Stromal cell of bone marrow (primary cell): ENCODE data around the gene XDH.

Experiments used
- DNase-seq: peaks from one replicate; pipeline ENCODE4 v3.0.0-alpha.2; 2012; ENCODE audit warnings: low read depth

Gene XDH

DNA sequence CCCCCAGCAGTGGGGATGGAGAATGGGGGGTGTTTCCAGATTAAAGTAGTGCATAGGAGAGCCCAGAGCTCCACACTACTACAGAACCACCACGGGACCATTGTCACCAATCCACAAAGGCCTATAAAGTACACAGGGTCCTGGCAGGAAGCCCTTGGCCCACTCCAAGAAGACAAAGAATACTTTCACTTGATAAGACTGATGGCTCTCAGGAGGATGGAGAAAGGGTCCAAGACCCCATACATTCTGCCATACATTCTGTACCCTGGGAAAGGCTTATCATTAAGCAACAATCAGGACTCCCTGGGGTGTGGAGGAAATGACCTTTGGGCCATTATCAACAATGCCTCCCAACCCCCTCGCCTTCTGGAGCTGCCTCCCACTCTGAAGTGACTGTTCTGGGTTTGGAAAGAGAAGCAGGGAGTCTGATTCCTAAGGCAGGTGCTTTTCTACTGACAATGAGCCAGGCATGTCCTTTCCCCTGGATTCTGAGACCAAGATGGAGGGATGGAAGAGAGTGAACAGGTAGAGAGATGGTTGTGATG lies 85.4 kb downstream of the XDH start:
- no peak for DNase-seq

DNA sequence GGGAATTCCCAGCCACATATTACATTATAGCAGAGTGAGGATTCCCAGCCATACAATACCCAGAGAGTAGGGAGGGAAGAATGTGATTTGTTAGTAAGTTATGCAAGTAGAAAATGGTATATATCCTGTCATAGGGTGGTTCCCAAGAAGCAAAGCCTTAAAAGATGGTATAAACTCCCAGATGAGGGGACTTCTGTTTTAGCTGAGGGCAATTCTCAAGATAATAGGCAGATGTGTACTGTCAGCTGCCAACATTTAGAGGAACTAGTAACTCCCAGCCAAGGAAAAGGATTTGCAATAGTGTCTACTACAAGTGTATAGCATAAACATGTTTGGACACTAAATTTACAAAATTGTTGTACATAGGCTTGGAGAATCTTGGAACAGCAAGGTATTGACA lies 86.5 kb downstream of the XDH start:
- no peak for DNase-seq

DNA sequence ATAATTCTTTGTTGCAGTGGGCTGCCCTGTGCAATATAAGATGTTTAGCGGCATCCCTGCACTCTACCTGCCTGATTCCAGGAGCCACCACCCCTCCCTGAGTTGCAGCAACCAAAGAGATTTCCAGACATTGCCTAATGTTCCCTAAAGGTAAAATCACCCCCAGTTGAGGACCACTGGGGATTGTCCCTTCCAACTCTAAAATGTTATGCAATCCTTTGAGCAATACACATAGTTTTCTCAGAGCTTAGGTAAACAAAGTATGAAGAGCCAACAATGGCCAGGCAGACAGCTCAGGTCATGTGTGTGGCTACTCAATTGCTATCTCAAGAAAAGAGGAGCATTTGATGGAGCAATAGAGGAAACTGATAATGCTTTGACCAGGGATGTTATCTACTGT lies 87.0 kb downstream of the XDH start:
- DNase-seq, result no peak

DNA sequence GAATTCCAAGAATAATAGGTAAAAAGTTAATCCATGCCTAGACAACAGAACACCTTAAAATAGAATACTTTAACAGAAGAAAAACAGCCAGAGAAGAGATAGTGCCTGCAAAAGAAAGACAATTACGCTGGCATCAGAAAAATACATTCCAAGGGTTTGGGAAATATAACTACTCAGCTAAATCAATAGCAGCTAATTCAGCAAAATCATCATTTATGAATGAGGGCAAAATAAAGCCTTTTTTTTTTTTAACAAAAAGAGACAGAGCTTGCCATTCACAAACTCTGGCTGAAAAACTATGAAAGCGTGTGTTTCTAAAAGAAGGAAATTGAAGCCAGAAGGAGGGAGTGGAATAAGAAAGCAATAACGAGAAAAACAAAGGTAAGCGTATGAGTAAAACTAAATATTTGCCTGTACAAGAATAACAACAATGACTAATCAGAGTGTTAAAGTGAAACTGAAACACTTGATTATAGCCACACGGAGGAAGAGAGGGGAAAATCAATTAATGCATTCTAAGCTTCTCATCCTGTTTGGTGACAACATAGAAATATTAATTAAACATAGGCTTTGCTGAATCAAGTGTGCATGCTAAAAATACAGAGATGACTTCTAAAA lies 90.4 kb downstream of the XDH start:
- no peak for DNase-seq

DNA sequence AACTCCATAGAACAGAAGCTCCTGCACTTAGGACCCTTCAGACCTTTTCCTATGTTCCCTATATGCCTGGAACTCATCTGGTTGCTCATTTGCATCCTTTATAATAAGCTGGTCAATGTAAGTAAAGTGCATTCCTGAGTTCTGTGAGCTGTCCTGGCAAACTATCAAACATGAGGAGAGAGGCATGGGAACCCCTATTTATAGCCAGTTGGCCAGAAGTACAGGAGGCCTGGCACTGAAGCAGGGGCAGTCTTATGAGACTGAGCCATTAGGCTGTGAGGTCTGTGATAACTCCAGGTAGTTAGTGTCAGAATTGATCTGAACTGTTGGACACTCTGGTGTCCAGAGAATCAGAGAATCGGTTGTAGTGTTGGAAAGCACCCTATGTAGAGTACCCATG lies 92.2 kb downstream of the XDH start:
- no peak for DNase-seq

DNA sequence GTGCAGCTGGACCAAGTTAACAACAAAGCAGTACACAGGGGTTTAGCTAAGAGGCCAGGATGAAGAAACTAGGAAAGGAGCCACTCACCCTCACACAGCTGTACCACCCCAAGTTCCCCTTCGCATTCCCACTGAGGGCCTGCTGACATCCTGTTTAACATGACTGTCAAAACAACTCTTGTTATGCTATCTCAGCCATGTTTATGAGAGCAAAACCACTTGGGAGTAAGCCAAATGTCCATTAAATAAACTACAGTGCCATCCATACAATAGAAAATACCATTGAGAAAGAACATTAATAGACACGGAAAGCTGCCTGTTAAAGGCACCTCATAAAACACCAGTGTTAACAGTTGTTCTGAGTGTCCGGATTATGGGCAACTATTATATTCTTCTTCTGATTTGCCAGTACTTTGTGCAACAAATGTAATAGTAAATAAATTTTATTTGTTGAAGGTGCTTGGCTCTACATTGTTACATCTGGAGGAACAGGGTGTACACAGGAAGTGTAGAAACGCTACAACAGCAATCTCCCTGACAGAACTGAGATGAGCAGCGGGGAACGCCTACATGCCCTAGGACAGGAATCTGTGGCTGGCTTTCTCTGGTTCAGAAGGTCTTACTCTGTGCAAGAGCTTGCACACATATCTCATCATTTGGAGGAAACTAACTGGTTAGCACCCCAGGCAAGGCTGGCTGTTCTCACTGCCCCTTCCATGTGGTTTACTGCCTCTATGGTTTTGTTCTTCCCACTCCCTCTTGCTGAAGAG lies 95.0 kb downstream of the XDH start:
- no peak for DNase-seq

DNA sequence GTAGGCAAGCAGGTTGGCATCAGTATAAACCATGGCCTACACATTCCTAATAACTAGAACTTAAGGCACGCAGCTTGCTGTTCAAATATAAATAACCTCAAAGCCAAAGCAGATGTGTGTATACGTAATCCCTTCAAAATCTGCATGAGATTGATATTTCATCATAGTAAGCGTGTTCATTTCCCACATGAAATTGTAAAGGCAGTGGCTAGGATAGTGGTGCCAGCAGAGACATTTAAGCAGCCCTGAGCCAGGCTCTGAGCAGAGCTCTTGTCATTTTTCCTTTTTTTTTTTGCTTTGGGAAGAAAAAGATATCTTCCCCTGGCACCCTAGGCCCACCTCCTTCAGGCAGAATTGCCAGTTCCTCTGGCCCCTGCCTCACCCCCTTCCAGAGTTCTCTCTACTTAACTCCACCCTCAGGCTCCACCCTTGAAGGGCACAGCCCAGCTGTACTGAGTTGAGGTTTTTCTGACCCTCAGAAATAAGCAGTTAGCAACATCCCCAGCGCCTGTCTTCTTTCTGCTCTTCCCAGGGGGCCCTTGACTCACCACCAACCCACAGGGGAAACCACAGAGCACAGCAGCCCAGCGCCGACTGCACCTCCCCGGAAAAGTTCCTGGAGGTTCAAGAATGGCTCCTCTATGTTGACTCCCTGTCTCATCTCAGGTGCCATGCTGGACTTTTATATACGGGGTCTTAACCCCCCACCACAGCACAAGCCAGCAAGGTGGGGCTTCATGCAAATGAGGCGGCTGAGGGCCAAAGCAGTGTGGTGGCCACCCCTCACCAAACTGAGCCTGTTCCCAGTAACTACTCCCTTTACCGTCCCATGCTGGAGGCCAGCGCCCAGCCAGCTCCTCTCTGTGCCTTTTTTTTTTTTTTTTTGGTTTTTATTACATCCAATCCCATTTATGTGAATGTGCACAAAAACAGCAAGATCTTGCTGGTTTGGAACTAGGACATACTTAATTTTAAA lies 95.9 kb downstream of the XDH start:
- DNase-seq, result no peak

DNA sequence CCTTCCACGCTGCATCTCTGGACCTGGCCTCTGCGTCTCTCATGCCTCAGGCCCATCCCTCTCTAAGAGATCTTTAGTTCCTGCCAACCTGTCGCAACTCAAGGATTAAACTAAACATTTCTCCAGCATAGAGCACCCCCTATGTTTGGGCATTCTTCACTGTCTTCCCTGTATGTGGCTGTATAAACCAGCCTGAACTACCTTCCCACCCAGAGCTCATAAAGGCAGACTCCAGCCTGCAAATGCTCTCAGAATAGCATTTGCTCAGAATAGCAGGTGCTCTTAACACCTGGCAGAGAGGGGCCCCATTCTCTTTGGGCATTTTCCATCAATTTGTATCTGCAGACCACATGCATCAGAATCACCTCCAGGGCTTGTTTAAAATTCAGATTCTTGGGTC lies 97.1 kb downstream of the XDH start:
- no peak for DNase-seq

DNA sequence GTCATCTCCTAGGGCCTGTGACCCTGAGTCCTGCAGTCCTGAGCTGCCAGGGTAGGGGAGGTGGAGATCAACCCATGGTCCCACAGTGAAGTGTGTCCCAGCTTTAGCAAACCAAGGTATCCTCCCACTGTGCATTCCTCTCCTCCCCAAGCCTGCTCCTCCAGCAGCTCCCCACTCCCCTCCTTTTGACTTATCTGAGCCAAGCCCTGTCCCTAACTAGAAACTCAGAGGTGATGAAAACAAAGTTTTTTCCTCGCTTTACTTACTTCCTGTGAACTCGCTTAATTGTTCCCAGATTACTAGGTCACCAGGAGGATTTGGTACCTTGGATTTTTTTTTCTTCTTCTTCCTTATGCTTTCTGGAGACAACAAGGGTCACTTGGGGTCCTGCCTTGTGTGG lies 99.8 kb downstream of the XDH start:
- no peak for DNase-seq

DNA sequence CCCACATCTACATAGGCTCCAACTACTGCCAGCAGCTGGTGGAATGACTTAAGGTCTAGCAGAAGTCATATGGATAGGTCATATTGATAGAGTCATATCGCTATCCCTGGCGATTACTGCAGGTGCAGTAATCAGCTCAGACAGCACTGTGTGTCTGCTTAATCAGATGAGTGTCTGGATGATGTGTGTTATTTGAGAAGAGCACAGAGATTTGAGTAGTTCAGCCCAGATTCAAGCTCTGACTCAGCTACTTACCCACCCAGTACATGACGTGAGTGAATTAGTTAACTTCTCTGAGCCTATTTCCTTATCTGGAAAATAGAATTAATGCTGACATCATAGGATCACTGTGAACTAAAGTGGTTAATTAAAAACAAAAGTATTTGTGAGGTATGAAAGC lies 101.6 kb downstream of the XDH start:
- DNase-seq, result no peak

DNA sequence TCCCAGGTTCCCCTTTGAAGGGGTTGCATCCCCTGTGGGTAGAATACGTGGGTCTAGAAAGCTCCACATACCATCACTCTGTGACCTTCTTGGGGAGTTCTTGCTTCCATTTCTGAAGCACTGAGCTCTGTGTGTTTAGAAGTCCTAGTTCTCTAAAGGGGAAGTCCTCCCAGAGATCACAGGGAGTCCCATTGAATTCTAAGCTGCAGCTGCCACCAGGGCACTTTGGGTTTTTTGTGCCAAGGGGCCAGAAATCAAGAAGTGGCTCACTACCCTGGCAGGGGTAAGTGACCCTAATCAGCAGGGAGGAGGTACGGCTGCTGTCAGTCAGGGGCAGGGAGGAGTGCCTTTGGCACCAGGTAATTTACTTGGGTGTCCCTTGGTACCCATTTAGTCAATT lies 109.7 kb downstream of the XDH start:
- DNase-seq, result no peak

DNA sequence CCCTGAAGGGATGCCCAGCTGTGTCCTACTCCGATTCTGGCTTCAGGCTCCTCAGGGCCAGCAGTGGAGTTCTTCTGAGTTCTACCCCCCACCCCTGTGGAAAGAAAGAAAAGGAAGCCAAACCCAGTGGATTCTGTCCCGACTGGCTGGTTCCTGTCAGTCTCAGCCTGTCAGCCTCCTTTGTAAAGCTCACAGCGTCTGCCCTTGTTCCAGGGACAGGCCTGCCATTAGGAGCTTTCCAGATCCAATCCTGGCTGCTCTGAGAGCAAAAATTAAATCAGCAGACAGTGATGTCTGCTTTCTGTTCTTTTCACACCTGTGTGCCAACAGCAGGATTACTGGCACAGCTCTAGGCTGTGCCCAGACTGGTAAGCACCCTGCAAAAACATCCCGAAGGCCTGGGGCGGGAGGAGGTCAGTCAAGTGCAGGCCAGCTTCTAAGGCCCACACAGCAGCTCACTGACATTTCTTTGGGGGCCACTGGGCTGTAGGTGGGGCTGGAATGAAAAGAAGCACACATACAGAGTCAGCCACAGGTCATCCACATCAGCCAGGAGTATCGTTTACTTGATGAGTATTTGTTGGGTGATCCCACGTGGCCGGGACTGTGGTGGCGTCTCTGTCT lies 111.5 kb downstream of the XDH start:
- DNase-seq, result no peak

DNA sequence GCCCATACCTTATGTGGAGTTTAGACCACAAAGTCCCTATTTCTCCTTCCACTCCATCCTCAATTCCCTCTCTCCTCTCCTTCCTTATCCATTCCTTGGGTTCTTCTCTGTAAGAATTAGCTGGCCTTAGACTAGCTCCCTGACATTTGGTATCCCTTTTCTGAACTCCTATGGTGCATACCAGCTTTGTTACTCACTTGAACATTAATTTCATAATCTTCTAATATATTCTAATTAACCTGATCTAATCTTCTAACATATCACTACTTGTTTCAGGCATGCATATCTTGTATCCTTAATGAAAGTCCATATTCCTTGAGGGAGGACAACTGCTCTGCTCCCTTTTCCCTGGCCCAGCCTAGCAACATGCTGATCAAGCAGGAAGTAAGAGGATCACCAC lies 114.2 kb downstream of the XDH start:
- no peak for DNase-seq

DNA sequence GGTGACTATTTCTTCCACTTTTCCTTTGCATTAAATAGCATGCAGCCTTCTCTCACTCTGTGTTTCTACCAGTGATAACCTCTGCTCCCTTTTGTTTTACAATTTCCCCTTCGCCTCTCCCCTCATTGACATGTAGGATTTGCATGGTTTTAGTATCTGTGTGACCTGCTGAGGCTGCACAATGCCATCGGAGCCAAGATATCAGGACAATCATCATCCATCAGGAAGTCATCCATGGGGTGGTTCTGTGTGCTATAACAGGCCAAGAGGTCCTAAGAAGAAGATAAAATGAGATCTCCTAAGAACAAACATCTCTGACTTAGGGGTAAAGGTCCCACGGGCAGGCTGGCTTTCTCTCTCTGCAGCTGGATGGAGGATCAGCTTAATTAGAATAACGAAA lies 115.0 kb downstream of the XDH start:
- DNase-seq, result no peak

DNA sequence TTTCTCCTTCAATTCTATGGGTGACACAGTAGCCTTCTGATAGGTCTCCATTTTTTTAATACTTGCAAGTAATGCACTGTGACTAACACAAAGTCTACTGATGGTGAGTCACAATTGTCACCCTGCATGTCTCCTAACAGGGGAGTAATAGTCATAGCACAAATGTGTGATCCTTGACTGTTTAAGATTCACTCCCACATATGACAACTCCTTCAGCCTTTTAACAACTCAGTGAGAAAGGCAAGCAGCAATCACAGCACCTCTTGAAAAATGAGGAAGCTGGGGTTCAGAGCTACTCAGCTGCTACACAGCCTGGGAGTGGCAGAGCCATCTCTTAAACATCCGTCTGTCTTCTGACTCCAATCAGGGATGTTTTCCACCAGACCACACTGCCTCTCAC lies 116.8 kb downstream of the XDH start:
- no peak for DNase-seq

DNA sequence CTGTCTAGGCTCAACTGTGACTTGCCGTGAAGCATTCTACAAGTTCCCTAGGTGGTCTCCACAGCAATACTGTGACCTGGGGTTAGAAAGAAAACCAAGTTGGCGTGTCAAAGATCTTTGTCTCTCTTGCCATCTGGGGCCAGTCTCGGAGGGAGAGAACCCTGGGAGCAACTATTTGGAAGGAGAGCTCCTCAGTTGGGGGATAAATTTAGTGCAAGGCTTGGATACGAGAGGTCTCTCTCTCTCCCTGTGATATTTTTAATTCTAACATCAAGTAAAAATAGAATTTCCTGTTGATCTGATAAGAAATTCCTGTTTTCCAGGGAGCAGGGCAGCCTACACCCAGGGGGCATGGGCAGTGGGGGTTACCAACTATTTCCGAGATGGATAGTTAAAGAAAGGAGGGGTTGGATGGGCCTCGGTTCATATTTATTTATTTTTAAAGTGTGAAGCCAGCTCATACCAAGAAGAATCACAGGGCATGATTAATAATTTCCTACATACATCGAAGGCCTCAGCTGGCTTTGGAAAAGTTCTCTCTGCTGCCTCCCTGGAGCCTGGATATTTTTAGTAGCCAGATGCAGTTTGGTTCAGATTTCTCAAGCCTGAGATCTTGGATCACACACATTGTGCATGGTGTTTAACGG lies 117.8 kb downstream of the XDH start:
- DNase-seq, result no peak

DNA sequence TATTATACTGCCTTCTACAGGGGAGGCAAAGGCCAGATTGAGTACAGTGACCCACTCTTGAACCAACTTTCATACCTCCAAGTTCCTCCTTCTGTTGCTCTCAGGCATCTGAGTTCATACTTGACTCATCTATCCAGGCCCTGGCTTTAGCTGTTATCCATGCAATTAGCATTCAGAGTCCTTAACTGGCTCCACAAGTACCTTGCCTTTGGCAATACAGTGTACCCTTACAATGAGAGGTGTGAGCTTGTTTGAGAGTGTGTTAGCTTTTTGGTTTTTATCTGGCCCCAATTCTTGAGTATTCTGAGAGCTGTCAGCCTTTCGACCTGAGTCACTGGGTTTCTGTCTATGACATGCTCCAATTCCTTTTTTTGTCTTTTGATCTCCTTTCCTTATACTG lies 120.3 kb downstream of the XDH start:
- no peak for DNase-seq

DNA sequence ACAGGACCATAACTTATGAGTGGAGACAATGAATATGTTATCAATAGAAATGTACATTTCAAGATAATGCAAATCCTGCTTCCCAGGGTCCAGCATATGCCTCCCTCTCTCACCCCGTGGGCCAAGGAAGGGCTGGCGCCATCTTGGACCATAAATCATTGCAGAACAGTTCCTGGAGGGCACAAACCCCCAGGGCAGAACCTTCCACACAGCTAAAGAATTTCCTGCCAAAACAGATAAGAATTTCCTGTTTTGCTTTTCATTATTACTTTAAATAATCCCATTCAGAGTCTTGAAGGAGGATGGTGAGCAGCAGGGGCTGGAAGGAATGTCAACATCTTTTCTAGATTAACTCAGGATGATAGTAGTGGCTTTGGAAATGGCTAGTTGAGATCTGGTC lies 126.9 kb downstream of the XDH start:
- DNase-seq, result no peak

DNA sequence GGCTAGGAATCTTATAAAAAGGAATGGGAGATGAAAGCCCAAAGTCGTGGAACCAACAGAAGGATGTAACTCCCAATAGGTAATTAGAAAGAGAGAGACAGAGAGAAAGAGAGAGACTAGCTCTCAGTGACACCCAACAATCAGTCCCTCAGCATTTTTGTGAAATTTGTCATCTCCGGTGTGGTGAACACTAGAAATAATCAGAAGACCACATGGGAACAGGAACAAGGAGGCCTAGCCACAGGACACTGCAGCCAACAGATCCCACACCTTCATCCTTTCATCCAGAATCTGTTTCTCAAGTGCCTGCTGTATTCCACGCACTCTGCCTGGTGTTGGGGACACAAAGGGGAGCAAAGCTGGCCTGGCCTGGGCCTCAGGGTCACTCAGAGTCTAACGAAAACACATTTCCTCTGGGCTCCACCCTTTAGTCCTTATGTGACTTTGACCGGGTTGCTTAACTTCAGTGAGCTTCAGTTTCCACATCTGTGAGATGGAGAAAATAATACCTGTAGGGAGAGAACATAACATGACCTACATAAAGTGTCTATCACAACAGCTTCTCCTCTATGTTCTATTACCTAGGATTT lies 127.5 kb downstream of the XDH start:
- DNase-seq, result no peak

DNA sequence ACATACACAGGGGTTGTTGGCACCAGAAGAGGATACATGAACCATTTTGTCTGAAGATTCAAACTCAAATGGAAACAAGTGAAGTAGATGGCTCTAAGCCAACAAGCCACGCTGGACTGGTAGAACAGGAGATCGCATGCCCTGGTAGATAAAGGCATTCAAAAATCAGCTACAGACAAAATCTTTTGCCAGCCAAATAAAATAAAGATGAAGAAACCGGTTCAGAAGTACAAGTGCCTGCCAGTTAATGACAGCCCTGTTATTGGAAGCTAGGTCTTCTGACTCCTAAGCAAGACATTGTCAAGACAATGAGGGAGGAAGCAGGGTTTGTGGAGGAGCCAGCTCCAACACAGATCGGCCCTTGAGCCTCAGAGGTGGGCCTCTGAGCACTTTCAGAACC lies 128.3 kb downstream of the XDH start:
- no peak for DNase-seq
